RPMI8226 (cell line): ENCODE results near the gene NSG1.
A peak's percentile ranks its signal among the peaks of the same experiment; 100 is the strongest.

Experiments
- DNase-seq: peaks from one replicate; pipeline ENCODE4 v3.0.0-alpha.2; 2015

The NSG1 gene

GRCh38 chr4:4374388-4375098, 12.4 kb upstream of the NSG1 start:
- DNase-seq, result no peak

GRCh38 chr4:4376074-4376473, 10.8 kb upstream of the NSG1 start:
- DNase-seq, result no peak

GRCh38 chr4:4377191-4377590, 9.7 kb upstream of the NSG1 start:
- no peak for DNase-seq

DNA sequence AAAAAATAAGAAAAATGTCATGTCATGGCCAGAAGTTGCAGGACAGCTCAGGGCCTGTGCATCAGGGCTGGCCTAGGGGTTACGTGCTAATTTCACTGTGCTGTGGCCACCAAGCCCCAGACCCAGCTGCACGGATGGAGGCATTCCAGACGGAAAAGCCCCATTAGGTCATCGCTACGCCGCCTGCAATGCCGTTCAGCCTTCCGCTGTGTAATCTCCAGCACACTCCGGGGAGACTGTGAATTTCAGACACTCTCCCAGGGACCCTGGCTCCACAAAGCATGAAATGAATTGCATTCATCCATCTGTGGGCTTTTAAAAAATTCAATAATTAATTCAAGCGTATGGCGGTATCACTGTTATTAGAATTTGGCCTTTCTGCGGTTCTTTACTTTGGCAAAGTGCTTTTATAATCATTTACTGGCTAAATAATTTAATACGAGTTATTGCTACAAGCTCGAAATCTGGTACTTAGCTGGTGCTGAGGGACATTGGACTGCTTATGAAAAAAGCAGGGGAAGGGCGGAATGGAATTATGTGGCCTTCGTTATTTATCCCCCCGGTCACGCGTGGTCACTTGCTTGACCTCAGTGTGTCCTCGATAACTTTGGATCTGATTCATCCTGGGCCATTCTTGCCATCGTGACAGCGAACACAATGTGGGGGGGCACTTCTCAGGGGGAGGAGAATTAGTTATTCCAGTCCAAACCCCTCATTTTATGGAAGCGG, 9.0 kb upstream of the NSG1 start:
- DNase-seq, result no peak

GRCh38 chr4:4379540-4380087, 7.3 kb upstream of the NSG1 start:
- DNase-seq, result no peak

- DNase-seq, result no peak
Observed at GRCh38 chr4:4383085-4383484, 3.8 kb upstream of the NSG1 start.

GRCh38 chr4:4384837-4385236, 2.1 kb upstream of the NSG1 start:
- peak; percentile 27 for DNase-seq

GRCh38 chr4:4385729-4386295, 1.1 kb upstream of the NSG1 start:
- no peak for DNase-seq

DNA sequence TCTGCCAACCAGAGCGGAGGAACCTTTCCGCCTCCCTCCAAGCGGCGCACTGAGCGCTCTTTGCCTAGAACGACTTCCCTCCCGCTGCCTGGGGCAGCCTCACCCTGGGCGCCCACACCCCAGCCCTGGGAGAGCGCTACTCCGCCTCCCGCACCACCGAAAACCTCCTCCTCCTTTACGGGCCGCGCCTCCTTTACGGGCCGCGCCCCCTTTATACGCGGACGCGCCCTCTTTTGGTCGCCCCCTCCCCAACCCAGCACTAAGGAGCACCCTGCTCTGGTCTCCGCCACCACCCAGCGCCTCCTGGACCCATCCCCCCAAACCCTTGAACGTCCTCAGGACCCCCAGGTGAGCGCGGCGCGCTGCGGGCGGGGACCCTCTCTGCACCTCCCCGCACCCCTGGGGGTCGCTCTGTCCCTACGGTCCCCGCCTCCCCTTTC, 586 bp upstream of the NSG1 start:
- no peak for DNase-seq

GRCh38 chr4:4387531-4388310, 819 bp downstream of the NSG1 start:
- DNase-seq, result no peak

GRCh38 chr4:4388311-4388790, 1.4 kb downstream of the NSG1 start:
- no peak for DNase-seq

DNA sequence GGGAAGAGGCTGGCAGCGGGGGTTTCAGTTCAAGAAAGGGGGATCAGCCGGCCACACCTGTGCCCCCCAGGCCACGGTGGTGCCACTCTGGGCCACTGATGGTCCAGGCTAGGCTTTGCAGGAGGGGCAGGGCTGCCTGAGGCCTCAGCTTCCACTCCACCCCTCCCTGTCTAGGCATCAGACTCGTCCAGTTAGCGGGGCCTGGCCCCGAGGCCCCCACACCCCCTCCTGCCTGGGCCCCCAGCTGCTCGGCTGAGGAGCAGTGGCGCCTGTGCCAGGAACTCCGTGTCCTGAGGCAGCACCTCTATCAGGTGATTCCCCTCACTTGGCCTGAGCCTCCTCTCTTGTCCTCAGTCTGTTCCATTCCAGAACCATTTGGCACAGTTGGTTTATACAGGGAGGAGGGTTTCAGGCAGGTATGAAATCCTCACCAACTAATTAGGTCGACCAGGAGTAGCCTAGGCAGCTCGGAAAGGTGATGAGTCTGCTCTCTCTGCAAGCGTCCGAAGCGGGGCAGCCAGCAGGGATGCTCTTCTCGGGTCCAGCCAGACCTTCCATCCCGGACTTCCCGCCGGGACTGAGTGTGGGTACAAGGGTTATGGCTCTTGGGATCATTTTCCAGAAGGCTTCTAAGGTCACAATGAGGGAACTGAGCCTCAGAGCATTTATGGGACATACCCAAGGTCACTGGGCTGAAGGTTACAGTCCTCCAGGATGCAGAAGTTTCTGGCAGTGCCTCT, 2.1 kb downstream of the NSG1 start:
- DNase-seq, result no peak

- no peak for DNase-seq
Observed at GRCh38 chr4:4390046-4390445, 3.1 kb downstream of the NSG1 start.

GRCh38 chr4:4390515-4391240, 3.8 kb downstream of the NSG1 start:
- no peak for DNase-seq

- DNase-seq, result no peak
Observed at GRCh38 chr4:4391866-4392265, 5.0 kb downstream of the NSG1 start.

DNA sequence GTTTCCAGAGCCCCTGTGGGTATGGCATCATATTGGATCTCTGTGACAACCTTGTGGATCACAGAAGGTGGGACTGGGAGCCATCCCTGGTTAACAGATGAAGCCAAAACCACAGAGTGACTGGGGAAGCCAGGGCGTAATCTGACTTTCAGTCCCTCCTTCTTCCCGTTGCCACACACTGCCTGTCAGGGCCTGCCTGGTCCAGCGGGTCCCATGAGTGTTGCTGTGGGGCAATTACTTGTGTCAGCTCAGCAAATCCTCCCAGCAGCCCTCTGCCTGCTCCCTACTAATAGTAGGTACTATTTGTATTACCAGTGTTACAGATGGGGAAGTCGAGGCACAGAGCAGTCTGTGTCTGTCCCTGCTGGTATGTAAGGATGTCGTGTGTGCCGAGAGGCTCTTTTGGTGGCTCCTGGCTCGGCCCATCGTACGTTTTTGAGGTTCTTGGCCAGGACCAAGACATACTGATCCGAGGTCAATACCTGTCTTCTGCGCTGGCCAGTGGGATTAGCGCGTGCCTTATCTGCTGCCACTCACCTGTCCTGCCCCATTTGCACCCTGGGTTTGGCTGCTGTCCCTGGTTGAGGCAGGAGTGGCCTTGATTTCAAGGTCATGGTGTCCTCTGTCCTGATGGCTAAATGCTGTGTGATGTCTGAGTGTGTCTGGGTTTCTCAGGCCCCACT, 5.7 kb downstream of the NSG1 start:
- no peak for DNase-seq

DNA sequence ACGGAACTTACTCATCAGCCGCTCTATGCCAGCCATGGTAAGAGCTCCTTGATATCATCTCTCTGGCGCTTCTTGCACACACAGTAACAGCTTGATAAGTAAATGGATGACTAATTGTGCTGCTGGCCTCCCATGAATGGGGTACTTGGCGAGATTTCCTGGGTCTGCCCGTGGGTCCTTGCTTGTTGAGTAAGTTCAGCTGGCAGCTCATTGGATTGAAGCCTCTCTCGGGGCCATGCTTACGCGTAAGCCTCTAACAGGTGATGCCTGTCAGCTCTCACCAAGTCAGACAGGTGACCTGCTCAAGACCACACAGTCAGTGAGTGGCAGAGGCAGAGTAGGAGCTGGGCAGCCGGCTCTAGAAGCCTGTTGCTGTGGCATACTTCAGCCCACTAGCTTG, 7.7 kb downstream of the NSG1 start:
- DNase-seq, result no peak

GRCh38 chr4:4395371-4395770, 8.5 kb downstream of the NSG1 start:
- DNase-seq, result no peak

- DNase-seq, result peak; percentile 23
Observed at GRCh38 chr4:4395849-4396627, 9.1 kb downstream of the NSG1 start.
